GM19372 (cell line): ENCODE data around the gene XYLT1.
"Not testable (repeated sequence)": the region's sequence is repeated elsewhere in the genome, so short reads cannot be mapped to it uniquely, and the experiment has no call there.

Source experiments
- ATAC-seq: cut with Tn5 transposase; IDR thresholded peaks from one replicate; pipeline ENCODE4 v1.9.1; 2021; ENCODE audit warnings: mild to moderate bottlenecking, low read depth, moderate library complexity; ENCODE audit not compliant: unreplicated experiment

Gene XYLT1

GRCh38 chr16:17470908-17471718 is at the start of gene XYLT1:
TSS of gene XYLT1 (minus strand) at chr16:17470960. CDS start at chr16:17470796, 164 bp downstream.
- no peak for ATAC-seq

- ATAC-seq = no peak
These were observed 49.4 kb upstream of the XYLT1 start for GRCh38 chr16:17520111-17520510.

- ATAC-seq = no peak
These were observed 48.6 kb upstream of the XYLT1 start for GRCh38 chr16:17519101-17519955.

GRCh38 chr16:17518441-17518840 is 47.7 kb upstream of the XYLT1 start:
- ATAC-seq = no peak

GRCh38 chr16:17515421-17516210 is 44.9 kb upstream of the XYLT1 start:
- ATAC-seq = no peak

GRCh38 chr16:17512636-17513220 is 42.0 kb upstream of the XYLT1 start:
- ATAC-seq = no peak

GRCh38 chr16:17511340-17511739 is 40.6 kb upstream of the XYLT1 start:
- no peak for ATAC-seq

GRCh38 chr16:17510567-17510966 is 39.8 kb upstream of the XYLT1 start:
- no peak for ATAC-seq

GRCh38 chr16:17509194-17509593 is 38.4 kb upstream of the XYLT1 start:
- no peak for ATAC-seq

GRCh38 chr16:17508303-17508702 is 37.5 kb upstream of the XYLT1 start:
- ATAC-seq = no peak

- ATAC-seq = not testable (repeated sequence)
These were observed 36.8 kb upstream of the XYLT1 start for GRCh38 chr16:17507516-17507915.

- ATAC-seq = not testable (repeated sequence)
These were observed 35.1 kb upstream of the XYLT1 start for GRCh38 chr16:17505828-17506227.

- no peak for ATAC-seq
These were observed 33.3 kb upstream of the XYLT1 start for GRCh38 chr16:17504050-17504449.

- no peak for ATAC-seq
These were observed 32.6 kb upstream of the XYLT1 start for GRCh38 chr16:17503331-17503730.

GRCh38 chr16:17501321-17501720 is 30.6 kb upstream of the XYLT1 start:
- no peak for ATAC-seq

GRCh38 chr16:17499223-17499902 is 28.6 kb upstream of the XYLT1 start:
- no peak for ATAC-seq

- ATAC-seq = no peak
These were observed 26.9 kb upstream of the XYLT1 start for GRCh38 chr16:17497648-17498047.

- no peak for ATAC-seq
These were observed 26.1 kb upstream of the XYLT1 start for GRCh38 chr16:17496891-17497290.

- no peak for ATAC-seq
These were observed 22.3 kb upstream of the XYLT1 start for GRCh38 chr16:17493012-17493411.

GRCh38 chr16:17491140-17491662 is 20.4 kb upstream of the XYLT1 start:
- ATAC-seq = no peak
